ENCODE measurements around the gene WFIKKN2.

DNA sequence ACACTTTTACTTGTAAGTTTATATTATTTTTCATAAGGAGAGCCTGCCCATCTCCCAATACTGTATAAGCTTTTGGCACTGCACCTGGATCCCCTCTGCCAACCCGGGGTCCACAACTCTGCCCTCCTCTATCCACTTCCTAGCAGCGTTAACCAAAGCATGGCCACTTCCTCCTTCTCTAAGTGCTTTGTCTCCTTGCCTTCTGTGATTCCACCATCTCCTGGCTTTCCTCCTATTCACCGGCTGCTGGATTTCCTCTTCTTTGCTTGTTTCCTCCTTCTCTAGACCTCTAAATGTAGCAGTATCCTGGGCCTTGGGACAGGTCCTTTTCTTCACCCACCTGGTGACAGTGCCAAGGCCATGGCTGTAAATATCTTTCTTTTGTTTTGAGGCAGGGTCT is 20.0 kb upstream of the WFIKKN2 start:
- TF ChIP-seq GATA2 (IDR thresholded peaks at IDR 0.05; ENCODE audit: low read depth, low read length) (no peak), GATA3 (IDR thresholded peaks at IDR 0.05; ENCODE audit: low read depth, low read length) (no peak)

Measured in SH-SY5Y (cell line).